MG63 (cell line): Measurements from ENCODE around the gene OR52H1. TPM values are rescaled to one million over a fixed set of nuclear protein-coding genes. Genes with fewer than 3 reads are reported as not detected.
"Not testable (repeated sequence)": the region's sequence is repeated elsewhere in the genome, so short reads cannot be mapped to it uniquely, and the experiment has no call there.

ENCODE experiments used
- DNase-seq: peaks from one replicate; pipeline ENCODE4 v3.0.0-alpha.2; 2020
- H3K27me3 ChIP-seq: fragments of 250-450 bp; sonication (Bioruptor Pico); 2 replicates; pipeline ENCODE4 v1.5.1; 2020; ENCODE audit warnings: mild to moderate bottlenecking, moderate library complexity
- H3K36me3 ChIP-seq: fragments of 250-450 bp; sonication (Bioruptor Pico); 2 replicates; pipeline ENCODE4 v1.5.1; 2020; ENCODE audit warnings: mild to moderate bottlenecking, moderate library complexity
- H3K4me3 ChIP-seq: fragments of 250-450 bp; sonication (Bioruptor Pico); 2 replicates; pipeline ENCODE4 v1.5.1; 2020; ENCODE audit warnings: mild to moderate bottlenecking, moderate library complexity
- H3K9me3 ChIP-seq: fragments of 250-450 bp; sonication (Bioruptor Pico); 2 replicates; pipeline ENCODE4 v1.5.1; 2020; ENCODE audit warnings: mild to moderate bottlenecking, moderate library complexity
- total RNA-seq: library from RNA; depleted of rRNA; stranded (reverse); fragments of >200 nt; shearing (Covaris generic); gene quantifications from 2 replicates; pipeline ENCODE4 v1.2.3, GENCODE V29; 2014; ENCODE audit warnings: low replicate concordance; rRNA removed

Gene OR52H1
- not detected in 2 replicates for total RNA-seq

GRCh38 chr11:5548440-5548839 is at the start of gene OR52H1:
Gene OR52H1 (minus strand): TSS chr11:5548540. CDS start chr11:5545505, 3,035 bp downstream.
- Histone ChIP-seq H3K4me3 (no peak within 1 kb of the TSS), H3K9me3 (no peaks in the 10 kb centered on the region), H3K36me3 (no peaks in the 10 kb centered on the region), H3K27me3 (no peaks in the 10 kb centered on the region; the same call in 1 of the 2 replicates)
- no peak for DNase-seq

- no peak overlapping the region for H3K4me3 ChIP-seq
- no peaks in the 10 kb centered on the region for H3K36me3 ChIP-seq
- no peak for DNase-seq
- H3K27me3 ChIP-seq, result no peaks in the 10 kb centered on the region
- H3K9me3 ChIP-seq, result no peaks in the 10 kb centered on the region
Observed at GRCh38 chr11:5597953-5598352, 49.6 kb upstream of the OR52H1 start.

DNA sequence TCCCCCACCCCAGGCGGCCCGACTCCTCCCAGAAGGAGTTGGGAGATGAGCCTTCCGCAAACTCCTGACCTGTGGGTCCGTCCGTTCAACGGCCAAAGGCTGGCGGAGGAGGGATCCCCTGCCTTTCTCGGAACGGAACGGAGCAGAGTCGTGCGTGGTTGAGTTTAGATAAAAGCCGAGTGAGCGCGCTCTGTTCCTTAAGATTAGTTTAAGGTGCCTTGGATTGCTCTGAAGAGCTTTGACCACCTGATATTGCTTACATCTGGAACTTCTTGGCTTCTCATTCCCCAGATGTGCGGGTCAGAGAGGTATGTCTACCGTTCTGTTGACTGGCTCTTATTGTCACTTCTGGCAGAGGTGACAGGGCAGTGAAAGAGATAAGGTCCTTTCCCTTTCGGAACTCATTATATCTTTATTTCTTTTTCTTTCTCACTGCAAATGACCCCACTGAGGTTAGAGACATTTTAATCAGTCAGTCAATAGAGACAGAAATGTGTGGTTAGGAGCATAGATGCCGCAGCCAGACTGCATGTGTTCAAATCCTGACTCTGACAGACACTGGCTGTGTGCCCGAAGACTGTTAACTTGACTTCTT is 48.4 kb upstream of the OR52H1 start, which contains the start of gene TRIM6:
TSS of gene TRIM6 (plus strand) at position 31 of the 595 bp plus-strand sequence. CDS start at position 292, 261 bp downstream.
- no peaks in the 10 kb centered on the region for H3K27me3 ChIP-seq
- no peaks in the 10 kb centered on the region for H3K9me3 ChIP-seq
- H3K4me3 ChIP-seq, result peak within 1 kb of the TSS; percentile 43
- DNase-seq, result peak; percentile 71
- H3K36me3 ChIP-seq, result no peaks in the 10 kb centered on the region

DNA sequence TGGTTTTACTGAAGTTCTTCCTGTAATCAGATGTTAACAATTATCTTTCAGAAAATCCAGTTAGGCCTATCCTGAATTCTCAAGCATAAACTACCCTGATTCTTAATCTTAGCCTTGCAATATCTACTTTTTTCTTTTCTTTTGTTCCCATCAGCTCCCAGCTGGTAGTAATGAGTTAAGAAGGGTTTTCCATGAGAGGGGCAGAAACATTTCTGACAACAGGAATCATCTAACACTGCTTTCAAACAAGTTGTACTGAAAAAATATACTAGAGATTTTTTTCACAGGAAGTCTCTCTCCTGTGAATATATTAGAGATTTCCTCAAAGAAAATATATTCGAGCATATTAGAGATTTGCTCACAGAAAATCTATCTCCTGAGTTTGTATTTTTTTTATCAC is 44.8 kb upstream of the OR52H1 start:
- Histone ChIP-seq H3K36me3 (no peaks in the 10 kb centered on the region), H3K9me3 (no peaks in the 10 kb centered on the region), H3K27me3 (no peaks in the 10 kb centered on the region), H3K4me3 (no peak overlapping the region)
- DNase-seq, result no peak

DNA sequence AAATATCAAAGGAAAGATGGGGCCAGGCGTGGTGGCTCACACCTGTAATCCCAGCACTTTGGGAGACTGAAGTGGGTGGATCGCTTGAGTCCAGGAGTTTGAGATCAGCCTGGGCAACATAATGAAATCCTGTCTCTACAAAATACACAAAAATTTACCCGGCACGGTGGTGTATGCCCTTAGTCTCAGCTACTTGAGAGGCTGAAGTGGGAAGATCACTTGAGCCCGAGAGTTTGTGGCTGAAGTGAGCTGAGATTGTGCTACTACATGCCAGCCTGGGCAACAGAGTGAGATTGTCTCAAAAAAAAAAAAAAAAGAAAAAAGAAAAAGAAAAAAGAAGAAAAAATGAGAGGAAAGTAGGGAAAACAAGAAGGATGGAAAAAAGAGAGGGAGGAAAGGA is 44.3 kb upstream of the OR52H1 start:
- Histone ChIP-seq H3K4me3 (no peak overlapping the region), H3K36me3 (no peaks in the 10 kb centered on the region), H3K9me3 (no peaks in the 10 kb centered on the region), H3K27me3 (no peaks in the 10 kb centered on the region)
- DNase-seq, result no peak

GRCh38 chr11:5591613-5592012 is 43.3 kb upstream of the OR52H1 start:
- Histone ChIP-seq H3K36me3 (no peaks in the 10 kb centered on the region), H3K4me3 (no peak overlapping the region)

DNA sequence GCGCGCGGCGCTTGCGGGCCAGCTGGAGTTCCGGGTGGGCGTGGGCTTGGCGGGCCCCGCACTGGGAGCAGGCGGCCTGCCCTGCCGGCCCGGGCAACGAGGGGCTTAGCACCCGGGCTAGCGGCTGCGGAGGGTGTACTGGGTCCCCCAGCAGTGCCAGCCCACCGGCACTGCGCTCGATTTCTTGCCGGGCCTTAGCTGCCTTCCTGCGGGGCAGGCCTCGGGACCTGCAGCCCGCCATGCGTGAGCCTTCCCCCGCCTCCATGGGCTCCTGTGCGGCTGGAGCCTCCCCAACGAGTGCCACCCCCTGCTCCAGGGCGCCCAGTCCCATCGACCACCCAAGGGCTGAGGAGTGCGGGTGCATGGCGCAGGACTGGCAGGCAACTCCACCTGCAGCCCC is 41.6 kb upstream of the OR52H1 start:
- not testable (repeated sequence) for H3K36me3 ChIP-seq, DNase-seq, H3K4me3 ChIP-seq, H3K27me3 ChIP-seq, H3K9me3 ChIP-seq

More at GRCh38 chr11:5591613-5592012, 43.3 kb upstream of the OR52H1 start:
- no peak for DNase-seq
- H3K27me3 ChIP-seq, result no peaks in the 10 kb centered on the region
- no peaks in the 10 kb centered on the region for H3K9me3 ChIP-seq

DNA sequence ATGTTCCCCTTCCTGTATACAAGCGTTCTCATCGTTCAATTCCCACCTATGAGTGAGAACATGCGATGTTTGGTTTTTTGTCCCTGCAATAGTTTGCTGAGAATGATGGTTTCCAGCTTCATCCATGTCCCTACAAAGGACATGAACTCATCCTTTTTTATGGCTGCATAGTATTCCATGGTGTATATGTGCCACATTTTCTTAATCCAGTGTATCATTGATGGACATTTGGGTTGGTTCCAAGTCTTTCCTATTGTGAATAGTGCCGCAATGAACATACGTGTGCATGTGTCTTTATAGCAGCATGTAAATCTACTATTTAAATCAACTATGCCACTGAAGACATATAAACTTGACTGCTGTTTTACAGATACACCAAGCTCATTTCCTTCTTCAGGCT is 36.1 kb upstream of the OR52H1 start:
- not testable (repeated sequence) for H3K36me3 ChIP-seq, H3K27me3 ChIP-seq, DNase-seq, H3K4me3 ChIP-seq, H3K9me3 ChIP-seq

GRCh38 chr11:5581014-5581413 is 32.7 kb upstream of the OR52H1 start:
- DNase-seq, result no peak
- Histone ChIP-seq H3K36me3 (no peaks in the 10 kb centered on the region), H3K9me3 (no peaks in the 10 kb centered on the region), H3K4me3 (no peak overlapping the region), H3K27me3 (no peaks in the 10 kb centered on the region; the same call in 1 of the 2 replicates)

DNA sequence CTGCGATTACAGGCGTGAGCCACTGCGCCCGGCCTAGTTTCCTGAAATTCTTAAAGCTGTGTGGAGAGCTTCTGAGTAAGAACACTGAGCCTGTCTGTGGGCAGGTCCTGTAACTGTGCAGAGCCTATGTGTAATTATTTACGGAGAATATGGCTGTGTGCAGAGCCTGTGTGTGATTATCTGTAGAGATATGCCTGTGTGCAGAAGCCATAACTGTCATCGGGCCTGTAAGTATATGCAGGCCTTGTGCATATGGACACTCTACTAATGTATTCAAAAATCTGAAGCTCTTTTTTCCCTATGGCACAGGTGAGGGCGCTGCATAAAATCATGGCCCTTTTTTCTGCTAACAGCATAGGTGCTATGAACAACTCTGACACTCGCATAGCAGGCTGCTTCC is 32.2 kb upstream of the OR52H1 start, which contains the start of gene OR52B6:
TSS of gene OR52B6 (plus strand) at position 301 of the 400 bp plus-strand sequence. CDS start at position 301, 0 bp downstream.
- no peak within 1 kb of the TSS for H3K4me3 ChIP-seq
- H3K27me3 ChIP-seq, result no peaks in the 10 kb centered on the region; the same call in 1 of the 2 replicates
- H3K36me3 ChIP-seq, result no peaks in the 10 kb centered on the region
- no peaks in the 10 kb centered on the region for H3K9me3 ChIP-seq
- no peak for DNase-seq

GRCh38 chr11:5577101-5577500 is 28.8 kb upstream of the OR52H1 start:
- no peaks in the 10 kb centered on the region for H3K9me3 ChIP-seq
- no peak overlapping the region for H3K4me3 ChIP-seq
- DNase-seq, result no peak
- no peaks in the 10 kb centered on the region; the same call in 1 of the 2 replicates for H3K27me3 ChIP-seq
- no peaks in the 10 kb centered on the region for H3K36me3 ChIP-seq

DNA sequence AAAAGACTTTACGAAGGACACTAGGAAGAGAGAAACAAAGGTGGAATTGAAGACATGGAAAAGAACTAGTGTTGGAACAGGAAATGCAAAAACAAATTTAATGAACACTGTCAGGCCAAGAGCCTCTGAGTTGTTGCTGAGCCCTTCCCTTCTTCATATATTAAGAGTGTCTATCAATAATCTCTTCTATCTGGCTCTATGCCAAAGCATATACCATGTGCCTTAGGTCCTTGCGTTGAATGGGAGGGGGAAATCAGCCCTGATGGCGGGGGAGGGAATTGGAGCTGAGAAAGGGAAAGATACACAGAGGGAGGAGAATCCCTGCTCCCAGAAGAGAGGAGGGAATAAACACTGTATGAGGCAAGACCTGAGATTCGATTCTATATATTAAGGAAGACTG is 26.8 kb upstream of the OR52H1 start:
- H3K27me3 ChIP-seq, result no peaks in the 10 kb centered on the region; the same call in 1 of the 2 replicates
- DNase-seq, result no peak
- no peaks in the 10 kb centered on the region for H3K9me3 ChIP-seq
- H3K4me3 ChIP-seq, result no peak overlapping the region
- H3K36me3 ChIP-seq, result no peaks in the 10 kb centered on the region

GRCh38 chr11:5574654-5575053 is 26.3 kb upstream of the OR52H1 start:
- no peaks in the 10 kb centered on the region for H3K9me3 ChIP-seq
- no peaks in the 10 kb centered on the region for H3K36me3 ChIP-seq
- H3K27me3 ChIP-seq, result no peaks in the 10 kb centered on the region; the same call in 1 of the 2 replicates
- H3K4me3 ChIP-seq, result no peak overlapping the region
- no peak for DNase-seq

- no peak for DNase-seq
- no peaks in the 10 kb centered on the region for H3K9me3 ChIP-seq
- H3K36me3 ChIP-seq, result no peaks in the 10 kb centered on the region
- no peaks in the 10 kb centered on the region for H3K27me3 ChIP-seq
- H3K4me3 ChIP-seq, result no peak overlapping the region
Observed at GRCh38 chr11:5564259-5565019, 16.1 kb upstream of the OR52H1 start.

- Histone ChIP-seq H3K4me3 (no peak overlapping the region), H3K36me3 (no peaks in the 10 kb centered on the region), H3K27me3 (no peaks in the 10 kb centered on the region), H3K9me3 (no peaks in the 10 kb centered on the region)
- no peak for DNase-seq
Observed at GRCh38 chr11:5557751-5558150, 9.4 kb upstream of the OR52H1 start.

- no peaks in the 10 kb centered on the region for H3K9me3 ChIP-seq
- H3K27me3 ChIP-seq, result no peaks in the 10 kb centered on the region; the same call in 1 of the 2 replicates
- DNase-seq, result no peak
- H3K4me3 ChIP-seq, result no peak overlapping the region
- H3K36me3 ChIP-seq, result no peaks in the 10 kb centered on the region
Observed at GRCh38 chr11:5556596-5557188, 8.4 kb upstream of the OR52H1 start.

DNA sequence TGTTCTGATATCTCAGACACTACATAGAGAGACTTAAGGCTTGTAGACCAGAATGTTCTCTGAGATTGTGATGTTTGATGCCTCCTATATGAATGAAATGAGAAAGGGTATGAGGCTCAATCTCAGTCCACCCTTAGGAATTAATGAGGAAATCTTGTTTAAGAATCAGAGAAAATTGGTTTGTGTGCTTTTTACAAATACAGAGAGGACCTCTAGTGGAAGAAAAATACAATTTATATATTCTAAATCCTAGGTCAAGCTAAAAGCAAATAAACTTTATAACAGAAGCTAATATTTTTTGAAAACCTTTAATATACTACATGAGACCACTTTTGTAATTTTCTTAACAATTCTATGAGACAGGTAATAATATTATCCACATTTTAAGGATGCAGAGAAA is 5.0 kb upstream of the OR52H1 start:
- H3K36me3 ChIP-seq, result no peaks in the 10 kb centered on the region
- H3K27me3 ChIP-seq, result no peaks in the 10 kb centered on the region; the same call in 1 of the 2 replicates
- no peak for DNase-seq
- no peak overlapping the region for H3K4me3 ChIP-seq
- H3K9me3 ChIP-seq, result no peaks in the 10 kb centered on the region
